ENCODE data around the gene SPRY4. TPM values are rescaled to one million over a fixed set of nuclear protein-coding genes. Genes with fewer than 3 reads are reported as not detected.
"Not testable (repeated sequence)": the region's sequence is repeated elsewhere in the genome, so short reads cannot be mapped to it uniquely, and the experiment has no call there.

Gene SPRY4
- total RNA-seq: 34.7 and 36.9 TPM in 2 replicates

- TF ChIP-seq, protein P1, sequence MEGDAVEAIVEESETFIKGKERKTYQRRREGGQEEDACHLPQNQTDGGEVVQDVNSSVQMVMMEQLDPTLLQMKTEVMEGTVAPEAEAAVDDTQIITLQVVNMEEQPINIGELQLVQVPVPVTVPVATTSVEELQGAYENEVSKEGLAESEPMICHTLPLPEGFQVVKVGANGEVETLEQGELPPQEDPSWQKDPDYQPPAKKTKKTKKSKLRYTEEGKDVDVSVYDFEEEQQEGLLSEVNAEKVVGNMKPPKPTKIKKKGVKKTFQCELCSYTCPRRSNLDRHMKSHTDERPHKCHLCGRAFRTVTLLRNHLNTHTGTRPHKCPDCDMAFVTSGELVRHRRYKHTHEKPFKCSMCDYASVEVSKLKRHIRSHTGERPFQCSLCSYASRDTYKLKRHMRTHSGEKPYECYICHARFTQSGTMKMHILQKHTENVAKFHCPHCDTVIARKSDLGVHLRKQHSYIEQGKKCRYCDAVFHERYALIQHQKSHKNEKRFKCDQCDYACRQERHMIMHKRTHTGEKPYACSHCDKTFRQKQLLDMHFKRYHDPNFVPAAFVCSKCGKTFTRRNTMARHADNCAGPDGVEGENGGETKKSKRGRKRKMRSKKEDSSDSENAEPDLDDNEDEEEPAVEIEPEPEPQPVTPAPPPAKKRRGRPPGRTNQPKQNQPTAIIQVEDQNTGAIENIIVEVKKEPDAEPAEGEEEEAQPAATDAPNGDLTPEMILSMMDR (IDR thresholded peaks at IDR 0.05; ENCODE audit: insufficient read depth, low read length, poor library complexity, severe bottlenecking): no peak
- H3K36me3 ChIP-seq (ENCODE audit: control insufficient read depth, insufficient read depth, low read length): no peaks in the 10 kb centered on the region
- peak; percentile 84 for DNase-seq (ENCODE audit: low read depth)
- H3K4me3 ChIP-seq (ENCODE audit: low read depth, low read length): peak within 1 kb of the TSS; percentile 71
- H3K27me3 ChIP-seq (ENCODE audit: control insufficient read depth, insufficient read depth, low read length): no peaks in the 10 kb centered on the region
Measured at GRCh38 chr5:142324871-142325724, at the start of gene SPRY4. Gene SPRY4 (minus strand): TSS chr5:142325021. CDS start chr5:142315108, 9,913 bp downstream.

DNA sequence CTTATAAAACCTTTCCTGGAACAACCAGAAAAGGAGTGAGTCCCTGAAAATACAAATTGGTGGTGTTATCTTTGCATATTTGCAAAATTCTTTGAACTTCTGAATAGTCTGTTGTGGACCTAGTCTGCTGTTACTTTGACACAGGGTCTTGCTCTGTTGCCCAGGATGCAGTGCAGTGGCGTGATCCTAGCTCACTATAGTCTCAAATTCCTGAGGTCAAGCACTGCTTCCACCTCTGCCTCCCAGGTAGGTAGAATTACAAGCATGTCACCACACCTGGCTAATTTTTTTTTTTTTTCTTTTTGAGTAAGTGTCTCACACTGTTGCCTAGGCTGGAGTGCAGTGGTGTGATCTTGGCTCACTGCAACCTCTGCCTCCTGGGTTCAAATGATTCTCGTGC, 43.7 kb upstream of the SPRY4 start:
- no peak for DNase-seq (ENCODE audit: low read depth)
- TF ChIP-seq, protein P1 (IDR thresholded peaks at IDR 0.05; ENCODE audit: insufficient read depth, low read length, poor library complexity, severe bottlenecking): no peak
- no peaks in the 10 kb centered on the region for H3K27me3 ChIP-seq (ENCODE audit: control insufficient read depth, insufficient read depth, low read length)

GRCh38 chr5:142366007-142366406, 41.2 kb upstream of the SPRY4 start:
- H3K36me3 ChIP-seq (ENCODE audit: control insufficient read depth, insufficient read depth, low read length): no peaks in the 10 kb centered on the region
- H3K4me3 ChIP-seq (ENCODE audit: low read depth, low read length): no peak overlapping the region
- DNase-seq (ENCODE audit: low read depth): no peak
- TF ChIP-seq, protein P1 (IDR thresholded peaks at IDR 0.05; ENCODE audit: insufficient read depth, low read length, poor library complexity, severe bottlenecking): no peak
- H3K27me3 ChIP-seq (ENCODE audit: control insufficient read depth, insufficient read depth, low read length): no peaks in the 10 kb centered on the region

More for the DNA sequence above, 43.7 kb upstream of the SPRY4 start:
- no peaks in the 10 kb centered on the region for H3K36me3 ChIP-seq (ENCODE audit: control insufficient read depth, insufficient read depth, low read length)
- H3K4me3 ChIP-seq (ENCODE audit: low read depth, low read length): no peak overlapping the region

GRCh38 chr5:142364251-142365145, 39.7 kb upstream of the SPRY4 start:
- Histone ChIP-seq H3K4me3 (ENCODE audit: low read depth, low read length) (no peak overlapping the region), H3K36me3 (ENCODE audit: control insufficient read depth, insufficient read depth, low read length) (no peaks in the 10 kb centered on the region), H3K27me3 (ENCODE audit: control insufficient read depth, insufficient read depth, low read length) (no peaks in the 10 kb centered on the region)
- TF ChIP-seq, protein P1 (IDR thresholded peaks at IDR 0.05; ENCODE audit: insufficient read depth, low read length, poor library complexity, severe bottlenecking): no peak
- peak; percentile 42 for DNase-seq (ENCODE audit: low read depth)

GRCh38 chr5:142363619-142363963, 38.8 kb upstream of the SPRY4 start:
- no peak for DNase-seq (ENCODE audit: low read depth)
- no peak overlapping the region for H3K4me3 ChIP-seq (ENCODE audit: low read depth, low read length)

GRCh38 chr5:142362193-142362592, 37.4 kb upstream of the SPRY4 start:
- H3K36me3 ChIP-seq (ENCODE audit: control insufficient read depth, insufficient read depth, low read length); H3K4me3 ChIP-seq (ENCODE audit: low read depth, low read length); H3K27me3 ChIP-seq (ENCODE audit: control insufficient read depth, insufficient read depth, low read length); DNase-seq (ENCODE audit: low read depth): not testable (repeated sequence)

More at GRCh38 chr5:142363619-142363963, 38.8 kb upstream of the SPRY4 start:
- TF ChIP-seq, protein P1 (IDR thresholded peaks at IDR 0.05; ENCODE audit: insufficient read depth, low read length, poor library complexity, severe bottlenecking): no peak
- no peaks in the 10 kb centered on the region for H3K36me3 ChIP-seq (ENCODE audit: control insufficient read depth, insufficient read depth, low read length)
- H3K27me3 ChIP-seq (ENCODE audit: control insufficient read depth, insufficient read depth, low read length): no peaks in the 10 kb centered on the region

Measured in kidney epithelial cell (primary cell).